WI38 (cell line): Measurements from ENCODE around the gene DYNC1LI2.
"Not testable (repeated sequence)": the region's sequence is repeated elsewhere in the genome, so short reads cannot be mapped to it uniquely, and the experiment has no call there.

Source experiments
- H3K4me3 ChIP-seq: 2 replicates; pipeline ENCODE4 v1.5.1; 2011; ENCODE audit warnings: low read depth, mild to moderate bottlenecking, control low read depth, low read length
- CTCF ChIP-seq: IDR thresholded peaks from 2 replicates; pipeline ENCODE4 v1.5.1; 2012; ENCODE audit warnings: low read depth, mild to moderate bottlenecking, control low read depth, low read length

The DYNC1LI2 gene

DNA sequence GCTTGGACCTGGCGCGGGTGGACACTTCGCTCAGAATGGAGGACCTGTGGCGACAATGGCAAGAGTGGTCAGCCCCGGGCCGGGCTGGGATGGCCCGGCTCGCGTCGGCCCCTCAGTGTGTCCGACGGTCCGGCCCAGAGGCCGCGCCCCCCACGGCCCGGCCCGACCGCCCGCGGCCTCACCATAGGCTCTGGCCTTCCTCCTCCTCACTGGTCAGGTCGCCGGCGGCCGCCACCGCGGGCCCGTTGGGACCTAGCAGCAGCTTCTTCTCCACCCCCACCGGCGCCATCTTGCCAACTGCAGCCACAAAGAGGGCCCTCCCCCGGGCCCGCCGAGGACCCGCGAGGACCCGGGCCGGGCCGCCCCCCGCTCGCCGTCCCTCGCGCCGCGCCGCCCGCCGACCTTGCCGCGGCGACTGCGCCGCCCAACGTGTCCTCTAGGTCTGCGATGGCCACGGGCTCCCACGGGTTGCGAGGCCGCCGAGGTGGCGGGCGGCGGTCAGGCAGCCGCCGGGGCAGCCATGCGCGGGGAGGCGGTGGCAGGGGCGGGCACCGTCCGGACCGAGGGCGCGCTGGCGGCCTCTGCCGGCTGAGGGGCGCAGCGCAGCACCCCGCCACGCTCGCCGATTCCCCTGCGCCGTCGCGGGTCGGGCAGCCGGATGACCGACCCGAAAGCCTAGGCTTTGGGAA is at the start of gene DYNC1LI2:
Gene DYNC1LI2, minus strand, starts transcription at position 307 of the 689 bp plus-strand sequence. Its CDS starts 18 bp downstream, at position 289.
- H3K4me3 ChIP-seq: peak within 1 kb of the TSS; percentile 97
- peak; percentile 56 for TF ChIP-seq CTCF

DNA sequence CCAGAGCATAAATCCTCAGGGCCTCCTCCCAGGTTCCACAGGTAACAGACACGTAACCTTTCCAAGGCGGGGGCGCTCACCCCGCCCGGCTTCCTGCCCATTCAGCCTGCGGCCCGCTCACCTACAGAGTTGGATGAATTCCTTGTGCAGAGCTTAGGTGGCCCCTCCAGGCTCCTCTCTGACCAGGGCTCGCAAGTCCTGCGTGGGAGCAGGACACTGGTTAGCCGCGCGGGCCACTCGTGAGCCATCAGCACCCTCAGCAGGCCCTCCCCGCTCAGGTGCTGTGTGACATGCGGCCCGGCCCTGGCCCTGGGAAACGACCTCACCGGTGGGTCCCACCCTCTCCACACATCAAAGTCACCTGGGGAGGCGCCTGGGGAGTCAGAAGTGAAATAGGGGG is 49.4 kb upstream of the DYNC1LI2 start:
- H3K4me3 ChIP-seq: no peak overlapping the region
- no peak for TF ChIP-seq CTCF

GRCh38 chr16:66798161-66798560 is 46.8 kb upstream of the DYNC1LI2 start:
- no peak for TF ChIP-seq CTCF
- no peak overlapping the region for H3K4me3 ChIP-seq

- not testable (repeated sequence) for H3K4me3 ChIP-seq
These were observed 42.6 kb upstream of the DYNC1LI2 start for GRCh38 chr16:66793984-66794383.

DNA sequence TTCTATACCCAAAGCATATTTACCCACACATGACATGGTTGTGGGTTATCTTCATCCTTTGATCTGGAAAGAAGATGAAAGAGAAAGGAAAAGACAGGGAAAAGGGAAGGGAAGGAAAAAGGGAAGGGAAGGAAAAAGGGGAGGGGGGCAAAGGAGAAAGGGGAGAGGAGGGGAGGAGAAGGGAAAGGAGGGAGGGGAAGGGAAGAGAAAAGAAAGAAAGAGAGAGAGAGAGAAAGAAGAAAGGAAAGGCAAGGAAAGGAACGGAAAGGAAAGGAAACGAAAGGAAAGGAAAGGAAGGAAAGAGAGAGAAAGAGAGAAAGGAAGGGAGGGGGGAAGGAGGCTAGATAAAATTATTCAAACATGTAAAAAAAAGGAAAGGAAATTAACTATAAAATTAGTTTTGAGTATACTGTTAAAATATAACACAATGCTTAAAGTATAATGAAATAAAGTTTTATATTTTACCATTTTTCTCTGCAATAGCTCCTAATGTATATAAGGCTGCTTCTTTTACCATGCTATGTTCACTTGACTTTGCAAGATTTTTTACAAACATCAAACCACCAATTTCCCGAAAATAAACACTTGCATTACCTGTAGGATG is 38.8 kb upstream of the DYNC1LI2 start:
- H3K4me3 ChIP-seq: no peak overlapping the region
- TF ChIP-seq CTCF: no peak

GRCh38 chr16:66787427-66787826 is 36.0 kb upstream of the DYNC1LI2 start:
- H3K4me3 ChIP-seq: no peak overlapping the region
- TF ChIP-seq CTCF: no peak

GRCh38 chr16:66786551-66786950 is 35.1 kb upstream of the DYNC1LI2 start:
- no peak for TF ChIP-seq CTCF

More at GRCh38 chr16:66786551-66786950, 35.1 kb upstream of the DYNC1LI2 start:
- H3K4me3 ChIP-seq: no peak overlapping the region
